B cell (primary cell): ENCODE data around the gene MYO9B.

Source experiments
- EZH2 ChIP-seq: IDR thresholded peaks from 2 replicates; pipeline ENCODE4 v1.6.1; 2012; ENCODE audit warnings: borderline replicate concordance, low read depth, mild to moderate bottlenecking, moderate library complexity, low read length; ENCODE audit not compliant: insufficient read depth, poor library complexity, severe bottlenecking
- TF ChIP-seq, protein P1 (sequence below): fragments of 200-600 bp; IDR thresholded peaks from one replicate; pipeline ENCODE4 v1.8.0; 2022; ENCODE audit warnings: antibody characterized with exemption, mild to moderate bottlenecking

DNA sequence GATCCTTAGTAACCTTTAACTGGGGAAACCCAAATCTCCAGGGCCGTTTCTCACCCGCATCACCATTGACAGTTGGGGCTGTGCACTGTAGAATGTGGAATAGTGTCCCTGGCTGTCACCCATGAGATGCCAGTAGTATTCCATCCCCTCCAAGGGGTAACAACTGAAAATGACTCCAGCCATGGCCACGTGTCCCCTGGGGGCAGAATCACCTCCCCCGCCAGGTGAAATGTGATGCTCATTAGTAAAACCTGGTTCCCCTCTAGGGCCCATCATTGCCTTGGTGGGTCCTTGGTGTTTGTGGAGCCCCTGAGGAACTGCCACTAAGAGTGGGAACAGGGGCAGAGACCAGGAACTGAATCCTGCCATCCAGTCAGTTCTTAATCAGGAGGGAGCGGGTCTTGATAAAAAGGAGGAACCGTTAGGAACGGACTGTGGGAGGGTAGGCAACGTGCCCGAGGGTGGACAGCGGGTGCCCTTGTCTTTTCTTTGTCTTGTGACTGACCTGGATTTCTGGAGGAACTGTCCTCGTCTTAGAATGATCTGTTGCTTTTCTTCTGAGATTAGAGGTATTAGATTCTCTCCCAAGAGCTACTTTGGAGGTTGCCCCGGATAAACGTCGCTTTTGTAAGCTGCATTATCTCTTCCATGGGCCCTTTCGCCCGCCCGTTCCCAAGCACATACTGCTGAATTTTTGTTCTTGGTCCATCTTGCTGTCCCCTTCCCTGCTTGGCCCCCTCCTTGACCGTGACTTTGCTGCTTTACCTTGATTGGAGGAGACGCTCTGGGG, 3.5 kb downstream of the MYO9B start:
- TF ChIP-seq, protein P1, sequence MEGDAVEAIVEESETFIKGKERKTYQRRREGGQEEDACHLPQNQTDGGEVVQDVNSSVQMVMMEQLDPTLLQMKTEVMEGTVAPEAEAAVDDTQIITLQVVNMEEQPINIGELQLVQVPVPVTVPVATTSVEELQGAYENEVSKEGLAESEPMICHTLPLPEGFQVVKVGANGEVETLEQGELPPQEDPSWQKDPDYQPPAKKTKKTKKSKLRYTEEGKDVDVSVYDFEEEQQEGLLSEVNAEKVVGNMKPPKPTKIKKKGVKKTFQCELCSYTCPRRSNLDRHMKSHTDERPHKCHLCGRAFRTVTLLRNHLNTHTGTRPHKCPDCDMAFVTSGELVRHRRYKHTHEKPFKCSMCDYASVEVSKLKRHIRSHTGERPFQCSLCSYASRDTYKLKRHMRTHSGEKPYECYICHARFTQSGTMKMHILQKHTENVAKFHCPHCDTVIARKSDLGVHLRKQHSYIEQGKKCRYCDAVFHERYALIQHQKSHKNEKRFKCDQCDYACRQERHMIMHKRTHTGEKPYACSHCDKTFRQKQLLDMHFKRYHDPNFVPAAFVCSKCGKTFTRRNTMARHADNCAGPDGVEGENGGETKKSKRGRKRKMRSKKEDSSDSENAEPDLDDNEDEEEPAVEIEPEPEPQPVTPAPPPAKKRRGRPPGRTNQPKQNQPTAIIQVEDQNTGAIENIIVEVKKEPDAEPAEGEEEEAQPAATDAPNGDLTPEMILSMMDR: no peak
- TF ChIP-seq EZH2: no peak
